HAP-1 (cell line): ENCODE results near the gene PREPL.
"Not testable (repeated sequence)": the region's sequence is repeated elsewhere in the genome, so short reads cannot be mapped to it uniquely, and the experiment has no call there.

Experiments
- DNase-seq, 2 experiments: peaks; one replicate each; pipeline ENCODE4 v3.0.0-alpha.2; 2016 to 2020; ENCODE audit warnings: low spot score in 2 of 2
- H3K27me3 ChIP-seq: fragments of 250-450 bp; sonication (Bioruptor Pico); 2 replicates; pipeline ENCODE4 v1.5.1; 2020; ENCODE audit warnings: low read depth, mild to moderate bottlenecking, moderate library complexity
- H3K36me3 ChIP-seq: fragments of 250-450 bp; sonication (Bioruptor Pico); replicated peaks from 2 replicates; pipeline ENCODE4 v1.5.1; 2020; ENCODE audit warnings: mild to moderate bottlenecking
- H3K4me1 ChIP-seq: fragments of 250-450 bp; sonication (Bioruptor Pico); 2 replicates; pipeline ENCODE4 v1.5.1; 2020; ENCODE audit warnings: mild to moderate bottlenecking
- H3K4me3 ChIP-seq: fragments of 250-450 bp; sonication (Bioruptor Pico); 2 replicates; pipeline ENCODE4 v1.5.1; 2020; ENCODE audit warnings: mild to moderate bottlenecking, moderate library complexity
- H3K9me3 ChIP-seq: fragments of 250-450 bp; sonication (Bioruptor Pico); 2 replicates; pipeline ENCODE4 v1.5.1; 2020; ENCODE audit warnings: mild to moderate bottlenecking, moderate library complexity
- in situ Hi-C: fragments of 300-500 bp; cut with MboI; formaldehyde crosslinking; loops from 3 replicates; pipeline ENCODE4 v1.14.3; 2020; ENCODE audit warnings: low sequenced_read_pairs, inconsistent platforms, mixed read lengths

PREPL gene

GRCh38 chr2:44329343-44329742 lies 32.0 kb downstream of the PREPL start:
- H3K36me3 ChIP-seq = peaks cover 28% of the 10 kb centered on the region
- no peaks in the 10 kb centered on the region for H3K4me1 ChIP-seq
- H3K4me3 ChIP-seq = no peak overlapping the region
- DNase-seq = no peak
- no peaks in the 10 kb centered on the region for H3K9me3 ChIP-seq
- no peaks in the 10 kb centered on the region for H3K27me3 ChIP-seq
- in situ Hi-C loops = no loop called here

DNA sequence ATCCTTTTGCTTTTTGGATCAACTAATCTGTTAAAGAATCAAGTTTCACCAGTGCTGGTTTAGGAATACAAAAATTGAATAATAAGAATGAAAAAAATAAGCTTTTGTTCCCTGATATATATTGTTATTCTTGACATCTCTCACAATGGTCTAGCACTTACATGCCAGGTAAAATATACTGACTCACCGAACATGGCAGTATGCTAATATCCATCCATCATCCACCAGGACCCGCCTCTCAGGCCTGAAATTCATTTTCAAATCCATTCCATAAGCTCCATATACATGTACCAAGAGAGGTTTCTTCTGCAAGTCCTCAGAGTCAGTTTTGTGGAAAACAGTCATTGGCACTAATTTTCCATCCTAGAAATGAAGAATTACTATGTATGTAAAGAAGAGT lies 32.5 kb downstream of the PREPL start:
- Histone ChIP-seq H3K27me3 (no peaks in the 10 kb centered on the region), H3K36me3 (peaks cover 25% of the 10 kb centered on the region), H3K4me3 (no peak overlapping the region), H3K9me3 (no peaks in the 10 kb centered on the region), H3K4me1 (no peaks in the 10 kb centered on the region)
- no peak for DNase-seq
- in situ Hi-C loops = no loop called here

GRCh38 chr2:44326548-44327264 lies 34.6 kb downstream of the PREPL start:
- no peaks in the 10 kb centered on the region for H3K4me1 ChIP-seq
- H3K27me3 ChIP-seq = no peaks in the 10 kb centered on the region
- no peak for DNase-seq
- peaks cover 33% of the 10 kb centered on the region for H3K36me3 ChIP-seq
- no peaks in the 10 kb centered on the region for H3K9me3 ChIP-seq
- H3K4me3 ChIP-seq = no peak overlapping the region
- in situ Hi-C loops = no loop called here

DNA sequence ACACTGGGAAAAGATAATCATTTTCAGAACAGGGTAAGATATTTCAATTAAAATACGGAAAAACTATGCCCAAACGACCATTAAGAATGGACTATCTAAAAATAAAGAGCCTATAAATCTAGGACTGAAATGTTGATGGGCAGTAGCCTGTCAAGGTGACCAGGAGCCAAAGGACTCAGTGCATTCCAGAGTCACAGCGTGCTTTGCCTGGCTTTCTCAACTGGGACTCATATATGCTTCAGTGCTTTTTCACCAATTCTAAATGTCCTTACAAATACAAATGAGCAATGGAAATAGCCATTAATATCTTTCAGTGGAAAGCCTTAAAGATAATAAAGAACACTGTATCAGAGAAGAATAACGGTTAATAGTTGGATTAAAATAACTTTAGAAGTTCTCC lies 35.4 kb downstream of the PREPL start:
- Histone ChIP-seq H3K9me3 (no peaks in the 10 kb centered on the region), H3K36me3 (peaks cover 40% of the 10 kb centered on the region), H3K4me3 (no peak overlapping the region), H3K27me3 (no peaks in the 10 kb centered on the region), H3K4me1 (no peaks in the 10 kb centered on the region)
- DNase-seq = no peak
- in situ Hi-C loops = no loop called here

GRCh38 chr2:44324971-44325426 lies 36.3 kb downstream of the PREPL start:
- no peaks in the 10 kb centered on the region for H3K27me3 ChIP-seq
- no peak overlapping the region for H3K4me3 ChIP-seq
- H3K36me3 ChIP-seq = peaks cover 40% of the 10 kb centered on the region
- in situ Hi-C loops = no loop called here
- H3K9me3 ChIP-seq = no peaks in the 10 kb centered on the region
- no peak for DNase-seq
- H3K4me1 ChIP-seq = no peaks in the 10 kb centered on the region

- H3K9me3 ChIP-seq = no peaks in the 10 kb centered on the region
- DNase-seq = no peak
- no peak overlapping the region for H3K4me3 ChIP-seq
- no peaks in the 10 kb centered on the region for H3K27me3 ChIP-seq
- in situ Hi-C loops = no loop called here
- no peaks in the 10 kb centered on the region for H3K4me1 ChIP-seq
- peaks cover 23% of the 10 kb centered on the region for H3K36me3 ChIP-seq
These were observed 39.9 kb downstream of the PREPL start for GRCh38 chr2:44321360-44321759.

DNA sequence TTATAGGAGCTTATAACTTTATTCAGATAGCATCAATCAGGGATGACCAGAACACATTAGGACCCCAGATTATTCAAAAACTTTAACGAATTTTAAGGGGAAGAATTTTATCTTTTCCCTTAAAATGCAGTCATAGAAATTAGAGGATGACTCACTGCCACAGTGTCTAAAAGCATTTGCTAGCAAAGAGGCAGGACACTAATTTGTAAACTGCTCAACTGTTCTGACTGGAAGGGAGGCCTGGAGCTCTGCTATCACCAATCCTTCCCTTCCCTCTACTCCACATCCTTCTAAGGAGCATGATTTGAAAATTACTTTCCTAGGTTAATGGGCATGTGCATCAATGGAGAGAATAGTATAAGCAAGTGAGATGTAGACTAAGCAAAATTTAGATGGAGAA lies 40.5 kb downstream of the PREPL start:
- Histone ChIP-seq H3K4me1 (no peaks in the 10 kb centered on the region), H3K36me3 (peaks cover 23% of the 10 kb centered on the region), H3K9me3 (no peaks in the 10 kb centered on the region), H3K27me3 (no peaks in the 10 kb centered on the region), H3K4me3 (no peak overlapping the region)
- no peak for DNase-seq
- in situ Hi-C loops = no loop called here

- DNase-seq = no peak
- Histone ChIP-seq H3K27me3 (no peaks in the 10 kb centered on the region), H3K36me3 (peaks cover 12% of the 10 kb centered on the region), H3K9me3 (peaks cover 5% of the 10 kb centered on the region; the same call in 1 of the 2 replicates), H3K4me1 (no peaks in the 10 kb centered on the region), H3K4me3 (no peak overlapping the region)
- in situ Hi-C loops = no loop called here
These were observed 45.3 kb downstream of the PREPL start for GRCh38 chr2:44315945-44316344.

DNA sequence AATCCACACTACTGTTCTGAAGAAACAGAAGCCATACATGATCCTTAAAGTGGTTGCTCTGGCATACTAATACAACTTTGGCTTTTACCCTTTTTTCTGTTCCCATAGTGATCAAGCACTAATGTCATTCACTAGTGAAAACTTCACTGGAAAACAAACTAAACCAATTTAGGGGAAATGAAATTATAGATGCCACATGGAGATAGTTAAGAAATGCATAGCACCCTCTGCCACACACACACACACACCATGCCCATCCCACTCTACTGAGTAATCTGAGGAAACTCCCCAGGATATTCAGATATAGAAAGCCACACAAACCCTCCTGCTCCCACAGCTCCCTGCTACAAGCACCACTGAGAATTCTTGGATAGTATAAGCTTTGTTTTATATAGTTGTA lies 46.9 kb downstream of the PREPL start:
- Histone ChIP-seq H3K36me3 (peaks cover 12% of the 10 kb centered on the region), H3K9me3 (peaks cover 12% of the 10 kb centered on the region), H3K4me3 (no peak overlapping the region), H3K27me3 (no peaks in the 10 kb centered on the region), H3K4me1 (no peaks in the 10 kb centered on the region)
- in situ Hi-C loops = no loop called here
- DNase-seq = no peak

DNA sequence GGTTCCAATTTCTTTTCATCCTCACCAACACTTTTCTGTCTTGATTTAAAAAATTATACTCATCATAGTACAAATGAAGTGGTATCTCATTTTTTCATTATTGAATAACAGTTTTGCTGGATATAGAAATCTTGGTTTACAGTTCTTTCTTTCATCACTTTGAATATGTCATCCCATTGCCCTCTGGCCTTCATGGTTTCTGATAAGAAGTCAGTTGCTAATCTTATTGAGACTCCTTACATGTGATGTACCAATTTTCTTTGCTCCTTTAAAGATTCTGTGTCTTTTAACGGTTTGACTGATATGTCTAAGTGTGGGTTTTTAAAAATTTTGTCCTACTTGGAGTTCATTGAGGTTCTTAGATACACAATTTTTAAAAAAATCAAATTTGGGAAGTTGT lies 51.0 kb downstream of the PREPL start:
- H3K4me3 ChIP-seq = no peak overlapping the region
- DNase-seq = no peak
- no peaks in the 10 kb centered on the region for H3K27me3 ChIP-seq
- H3K36me3 ChIP-seq = peaks cover 12% of the 10 kb centered on the region
- in situ Hi-C loops = no loop called here
- peaks cover 12% of the 10 kb centered on the region for H3K9me3 ChIP-seq
- no peaks in the 10 kb centered on the region for H3K4me1 ChIP-seq

DNA sequence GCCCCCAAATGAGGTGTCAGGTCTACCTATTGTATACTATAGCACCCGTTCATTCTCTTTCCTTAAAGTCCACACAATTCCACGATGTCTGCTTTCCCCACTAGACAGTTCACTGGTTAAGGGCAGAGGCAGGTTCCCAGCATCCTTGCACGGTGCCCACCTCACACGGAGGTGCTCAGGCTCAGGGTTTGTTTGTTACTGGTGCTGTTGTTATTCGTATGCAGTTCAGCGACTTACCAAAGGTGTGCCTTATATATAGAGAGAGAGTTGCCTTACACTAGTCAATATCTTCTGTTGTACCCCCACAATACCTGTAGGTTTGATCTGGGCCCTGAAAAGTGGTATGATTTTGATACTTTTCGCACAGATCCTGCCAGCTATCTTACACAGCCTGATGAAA lies 55.4 kb downstream of the PREPL start:
- Histone ChIP-seq H3K4me1 (no peaks in the 10 kb centered on the region), H3K36me3 (no peaks in the 10 kb centered on the region), H3K4me3 (no peak overlapping the region), H3K27me3 (no peaks in the 10 kb centered on the region), H3K9me3 (peaks cover 7% of the 10 kb centered on the region)
- DNase-seq = no peak
- in situ Hi-C loops = no loop called here

GRCh38 chr2:44304258-44304657 lies 57.0 kb downstream of the PREPL start:
- peaks cover 7% of the 10 kb centered on the region for H3K4me1 ChIP-seq
- H3K36me3 ChIP-seq = no peaks in the 10 kb centered on the region
- DNase-seq = no peak
- no peaks in the 10 kb centered on the region for H3K9me3 ChIP-seq
- in situ Hi-C loops = no loop called here
- no peak overlapping the region for H3K4me3 ChIP-seq
- H3K27me3 ChIP-seq = no peaks in the 10 kb centered on the region

GRCh38 chr2:44303766-44304165 lies 57.5 kb downstream of the PREPL start:
- H3K9me3 ChIP-seq, H3K4me3 ChIP-seq, in situ Hi-C loops, H3K4me1 ChIP-seq, H3K27me3 ChIP-seq, DNase-seq, H3K36me3 ChIP-seq: not testable (repeated sequence)

DNA sequence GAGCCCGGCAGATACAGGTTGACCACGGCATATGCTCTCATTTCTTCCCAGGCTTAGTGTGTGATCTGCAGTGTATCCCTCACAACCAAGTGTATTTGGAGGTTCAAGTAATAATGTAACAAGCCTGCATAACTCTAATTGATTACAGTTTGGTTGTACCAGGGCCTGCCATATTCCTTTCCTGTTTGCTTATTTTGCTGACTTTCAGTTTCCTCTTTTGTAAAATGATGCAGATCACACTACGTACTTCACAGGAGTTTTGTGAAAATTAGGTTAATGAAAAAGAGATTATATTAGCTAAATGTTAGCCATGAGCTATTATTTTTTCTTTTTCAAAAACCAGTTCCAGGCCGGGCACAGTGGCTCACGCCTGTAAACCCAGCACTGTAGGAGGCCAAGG lies 60.2 kb downstream of the PREPL start:
- in situ Hi-C loops = no loop called here
- Histone ChIP-seq H3K4me1 (peaks cover 8% of the 10 kb centered on the region), H3K36me3 (no peaks in the 10 kb centered on the region), H3K27me3 (no peaks in the 10 kb centered on the region), H3K4me3 (no peak overlapping the region), H3K9me3 (no peaks in the 10 kb centered on the region)
- DNase-seq = no peak

DNA sequence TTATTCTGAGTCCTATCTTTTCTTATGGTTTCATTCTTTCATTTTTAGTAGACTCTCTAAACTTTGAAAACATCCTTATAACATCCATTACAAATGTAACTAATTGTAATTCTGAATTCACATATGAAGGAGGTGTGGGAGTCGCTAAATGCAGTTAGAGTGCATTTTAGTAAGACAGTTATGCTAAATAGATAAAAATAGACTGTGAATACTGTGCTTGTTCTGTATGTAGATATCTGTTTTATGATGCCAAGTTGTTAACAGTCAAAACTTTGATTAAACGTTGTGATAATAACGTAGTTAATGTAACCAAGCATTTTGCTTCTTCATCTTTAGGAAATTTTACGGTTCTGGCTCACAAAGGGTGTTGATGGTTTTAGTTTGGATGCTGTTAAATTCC lies 61.7 kb downstream of the PREPL start:
- H3K4me1 ChIP-seq = peaks cover 8% of the 10 kb centered on the region
- H3K9me3 ChIP-seq = no peaks in the 10 kb centered on the region
- no peak for DNase-seq
- H3K36me3 ChIP-seq = no peaks in the 10 kb centered on the region
- H3K4me3 ChIP-seq = no peak overlapping the region
- H3K27me3 ChIP-seq = no peaks in the 10 kb centered on the region
- in situ Hi-C loops = no loop called here
